Adrenal gland (tissue), 5 donors: ENCODE measurements around the gene TXNDC11.

ENCODE experiments used
- POLR2A ChIP-seq, 2 donors: fragments of 450-650 bp; IDR thresholded peaks; one replicate each; pipeline ENCODE4 v1.6.1; 2017; ENCODE audit warnings: antibody characterized with exemption in 2 of 2, mild to moderate bottlenecking in 2 of 2, moderate library complexity in 1 of 2
- TF ChIP-seq, protein P1 (sequence below), 6 experiments: fragments of 450-650 bp in 4 of 6; fragments of 200-600 bp in 2 of 6; sonication (generic) in 1 of 6; IDR thresholded peaks; 1 replicate in 5 of 6; 2 replicates in 1 of 6; pipeline versions ENCODE4 v1.5.1 to v1.8.0; 2016 to 2021; ENCODE audit warnings: antibody characterized with exemption in 6 of 6, mild to moderate bottlenecking in 2 of 6, moderate library complexity in 1 of 6
- donor health status: DM: no; HTN: no; CAD: no.

GRCh38 chr16:11681556-11681955, 61.1 kb downstream of the TXNDC11 start:
- TF ChIP-seq POLR2A (IDR thresholded peaks at IDR 0.05), result no peak
- TF ChIP-seq, protein P1, sequence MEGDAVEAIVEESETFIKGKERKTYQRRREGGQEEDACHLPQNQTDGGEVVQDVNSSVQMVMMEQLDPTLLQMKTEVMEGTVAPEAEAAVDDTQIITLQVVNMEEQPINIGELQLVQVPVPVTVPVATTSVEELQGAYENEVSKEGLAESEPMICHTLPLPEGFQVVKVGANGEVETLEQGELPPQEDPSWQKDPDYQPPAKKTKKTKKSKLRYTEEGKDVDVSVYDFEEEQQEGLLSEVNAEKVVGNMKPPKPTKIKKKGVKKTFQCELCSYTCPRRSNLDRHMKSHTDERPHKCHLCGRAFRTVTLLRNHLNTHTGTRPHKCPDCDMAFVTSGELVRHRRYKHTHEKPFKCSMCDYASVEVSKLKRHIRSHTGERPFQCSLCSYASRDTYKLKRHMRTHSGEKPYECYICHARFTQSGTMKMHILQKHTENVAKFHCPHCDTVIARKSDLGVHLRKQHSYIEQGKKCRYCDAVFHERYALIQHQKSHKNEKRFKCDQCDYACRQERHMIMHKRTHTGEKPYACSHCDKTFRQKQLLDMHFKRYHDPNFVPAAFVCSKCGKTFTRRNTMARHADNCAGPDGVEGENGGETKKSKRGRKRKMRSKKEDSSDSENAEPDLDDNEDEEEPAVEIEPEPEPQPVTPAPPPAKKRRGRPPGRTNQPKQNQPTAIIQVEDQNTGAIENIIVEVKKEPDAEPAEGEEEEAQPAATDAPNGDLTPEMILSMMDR (IDR thresholded peaks at IDR 0.05), result no peak
